BJ (cell line): ENCODE results near the gene SUGT1. TPM values are rescaled to one million over a fixed set of nuclear protein-coding genes. Genes with fewer than 3 reads are reported as not detected.
"Not testable (repeated sequence)": the region's sequence is repeated elsewhere in the genome, so short reads cannot be mapped to it uniquely, and the experiment has no call there.

Experiments
- CTCF ChIA-PET: fragments of 350-600 bp; formaldehyde crosslinking; extraction: SDS; loops from one replicate; lab custom pipeline; 2021; ENCODE audit warnings: antibody characterized with exemption, inconsistent platforms; lab: Yijun Ruan, JAX
- POLR2A ChIA-PET: fragments of 300-600 bp; sonication (Branson Sonifier 250); formaldehyde crosslinking; extraction: SDS; loops from one replicate; lab custom pipeline; 2021; ENCODE audit warnings: antibody characterized with exemption; lab: Charles Lee
- DNase-seq: peaks from one replicate; pipeline ENCODE4 v3.0.0-alpha.2; 2011; ENCODE audit warnings: low read depth
- H3K27me3 ChIP-seq: 2 replicates; pipeline ENCODE4 v1.6.0; 2011; ENCODE audit warnings: low read length; ENCODE audit not compliant: control insufficient read depth, insufficient read depth
- H3K36me3 ChIP-seq: 2 replicates; pipeline ENCODE4 v1.5.1; 2011; ENCODE audit warnings: low read length; ENCODE audit not compliant: control insufficient read depth, insufficient read depth
- H3K4me3 ChIP-seq: 2 replicates; pipeline ENCODE4 v1.5.1; 2011; ENCODE audit warnings: low read depth, mild to moderate bottlenecking, control low read depth, low read length
- CTCF ChIP-seq: IDR thresholded peaks from 2 replicates; pipeline ENCODE4 v1.5.1; 2011; ENCODE audit warnings: low read depth, mild to moderate bottlenecking, control low read depth, inconsistent platforms, low read length, moderate library complexity; ENCODE audit not compliant: insufficient read depth
- polyA minus RNA-seq: library from RNA; depleted of rRNA, polyadenylated mRNA; stranded (reverse); fragments of >200 nt; gene quantifications from 2 replicates; pipeline ENCODE4 v1.2.3, GENCODE V29; 2011; rRNA and poly(A)+ RNA removed
- polyA plus RNA-seq: library from polyadenylated mRNA; depleted of rRNA; stranded (reverse); fragments of >200 nt; gene quantifications from 2 replicates; pipeline ENCODE4 v1.2.3, GENCODE V29; 2011; rRNA removed

SUGT1 gene
- polyA plus RNA-seq, result 28.5 and 49.6 TPM in 2 replicates
- polyA minus RNA-seq, result 36.5 and 46.7 TPM in 2 replicates

GRCh38 chr13:52652196-52652979 lies at the start of gene SUGT1:
TSS of gene SUGT1 (plus strand) at chr13:52652836. CDS start at chr13:52652921, 85 bp downstream.
- peak; percentile 75 for TF ChIP-seq CTCF
- peak within 1 kb of the TSS; percentile 74 for H3K4me3 ChIP-seq
- no peaks in the 10 kb centered on the region for H3K27me3 ChIP-seq
- peaks cover 2% of the 10 kb centered on the region; the same call in 1 of the 2 replicates for H3K36me3 ChIP-seq
- DNase-seq, result peak; percentile 88
- POLR2A ChIA-PET, result interaction anchor here (0.6 to 2.4 kb wide), 4 partner anchors 13 to 53 kb away, joined by 4 to 12 read pairs (median 11); no protein-coding TSS in a partner anchor
- CTCF ChIA-PET, result interaction anchor here (0.6 to 2.5 kb wide), 13 partner anchors 11 to 722 kb away, joined by 3 to 33 read pairs (median 3); no protein-coding TSS in a partner anchor

- H3K36me3 ChIP-seq, H3K27me3 ChIP-seq, DNase-seq, H3K4me3 ChIP-seq, CTCF ChIA-PET, POLR2A ChIA-PET: not testable (repeated sequence)
Measured at GRCh38 chr13:52603316-52603715, 49.3 kb upstream of the SUGT1 start.

- CTCF ChIA-PET, H3K4me3 ChIP-seq, DNase-seq, H3K27me3 ChIP-seq, H3K36me3 ChIP-seq, POLR2A ChIA-PET: not testable (repeated sequence)
Measured at GRCh38 chr13:52606126-52606525, 46.5 kb upstream of the SUGT1 start.

- H3K27me3 ChIP-seq, DNase-seq, H3K36me3 ChIP-seq, POLR2A ChIA-PET, H3K4me3 ChIP-seq: not testable (repeated sequence)
- CTCF ChIA-PET, result interaction anchor here (2.3 kb wide), 1 partner anchor 361 kb away, joined by 10 read pairs; no protein-coding TSS in a partner anchor
Measured at GRCh38 chr13:52606795-52607194, 45.8 kb upstream of the SUGT1 start.

- H3K4me3 ChIP-seq, H3K36me3 ChIP-seq, POLR2A ChIA-PET, H3K27me3 ChIP-seq, DNase-seq: not testable (repeated sequence)
- CTCF ChIA-PET, result interaction anchor here (0.8 to 2.9 kb wide), 6 partner anchors 10 to 437 kb away, joined by 3 to 13 read pairs (median 4); no protein-coding TSS in a partner anchor
Measured at GRCh38 chr13:52608184-52608583, 44.5 kb upstream of the SUGT1 start.

- H3K36me3 ChIP-seq, H3K4me3 ChIP-seq, H3K27me3 ChIP-seq, DNase-seq, POLR2A ChIA-PET: not testable (repeated sequence)
- peak; percentile 38 for TF ChIP-seq CTCF
- CTCF ChIA-PET, result interaction anchor here (0.6 to 2.9 kb wide), 8 partner anchors 9 to 359 kb away, joined by 3 to 16 read pairs (median 4); partner anchors contain the start of gene SUGT1
Measured at GRCh38 chr13:52609013-52609606, 43.5 kb upstream of the SUGT1 start.

- DNase-seq, H3K27me3 ChIP-seq, H3K36me3 ChIP-seq, POLR2A ChIA-PET, H3K4me3 ChIP-seq: not testable (repeated sequence)
- CTCF ChIA-PET, result interaction anchor here (1.2 to 2.7 kb wide), 3 partner anchors 10 to 591 kb away, joined by 3 to 16 read pairs (median 7); no protein-coding TSS in a partner anchor
Measured at GRCh38 chr13:52610158-52610557, 42.5 kb upstream of the SUGT1 start.
